Umbilical cord (tissue), 2 donors: ENCODE measurements around the gene WDR27. TPM values are rescaled to one million over a fixed set of nuclear protein-coding genes. Genes with fewer than 3 reads are reported as not detected.
"Not testable (repeated sequence)": the region's sequence is repeated elsewhere in the genome, so short reads cannot be mapped to it uniquely, and the experiment has no call there.

Experiments
- DNase-seq: peaks from one replicate; pipeline ENCODE4 v3.0.0-alpha.2; 2015; ENCODE audit warnings: low spot score
- total RNA-seq: library from RNA; depleted of rRNA; stranded (reverse); fragments of >200 nt; gene quantifications from one replicate; pipeline ENCODE4 v1.2.3, GENCODE V29; 2014; ENCODE audit warnings: low replicate concordance; ENCODE audit not compliant: insufficient read depth

WDR27 gene
- total RNA-seq, 1 donor from 2014 or later, result 19.0 TPM

DNA sequence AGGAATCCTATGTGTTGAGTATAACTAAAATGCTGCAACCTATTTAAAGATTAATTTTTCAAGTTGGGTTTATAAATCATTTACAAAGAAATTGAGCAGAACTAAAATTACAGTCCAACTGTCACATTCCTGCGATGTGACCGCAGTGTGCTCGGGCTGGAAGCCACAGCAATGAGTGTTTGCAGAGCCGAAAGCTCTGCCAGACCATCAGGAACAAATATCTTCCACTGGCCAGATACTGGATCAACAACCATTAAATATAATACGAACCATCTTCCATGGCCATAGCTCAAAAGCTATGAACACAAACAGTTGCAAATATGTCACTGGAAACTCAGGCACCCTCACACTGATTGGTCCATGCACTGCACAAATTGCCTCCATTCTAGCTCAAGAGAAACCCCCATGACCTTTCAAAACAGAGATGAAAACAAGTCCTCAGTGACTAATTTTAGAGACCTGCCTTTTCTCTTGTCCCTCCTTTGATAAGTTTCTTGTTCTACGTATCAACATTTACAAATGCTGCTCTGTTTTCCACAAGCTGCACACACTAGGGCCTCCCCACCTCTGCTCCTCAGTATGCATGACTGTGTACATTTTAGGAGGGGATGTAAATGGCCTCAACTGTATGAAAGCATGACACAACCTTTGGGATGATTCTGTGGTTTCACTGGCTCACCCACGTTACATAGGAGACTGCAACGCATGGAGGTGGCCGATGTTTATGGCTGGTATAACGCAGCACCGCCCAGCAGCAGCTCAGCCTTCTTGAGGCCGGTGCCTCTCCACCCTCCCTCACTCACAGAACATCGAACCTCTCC, 171.7 kb downstream of the WDR27 start:
- peak; percentile 3 for DNase-seq

DNA sequence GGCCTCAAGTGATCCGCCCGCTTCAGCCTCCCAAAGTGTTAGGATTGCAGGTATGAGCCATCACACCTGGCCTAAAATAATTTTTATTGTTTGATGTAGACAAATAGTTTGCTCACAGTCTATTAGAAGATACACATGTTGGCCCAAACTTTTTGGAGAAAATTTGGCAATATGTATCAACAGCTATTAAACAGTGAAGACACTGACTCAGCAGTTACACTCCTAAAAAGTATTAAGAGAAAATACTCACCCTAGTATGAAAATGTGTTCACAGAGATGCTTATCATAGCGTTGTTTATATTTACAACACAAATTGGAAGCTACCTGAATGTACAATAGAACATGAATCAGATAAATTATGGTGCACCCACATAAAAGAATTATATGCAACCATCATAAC, 173.1 kb downstream of the WDR27 start:
- no peak for DNase-seq

- no peak for DNase-seq
These were observed 174.5 kb downstream of the WDR27 start for GRCh38 chr6:169527306-169527705.

DNA sequence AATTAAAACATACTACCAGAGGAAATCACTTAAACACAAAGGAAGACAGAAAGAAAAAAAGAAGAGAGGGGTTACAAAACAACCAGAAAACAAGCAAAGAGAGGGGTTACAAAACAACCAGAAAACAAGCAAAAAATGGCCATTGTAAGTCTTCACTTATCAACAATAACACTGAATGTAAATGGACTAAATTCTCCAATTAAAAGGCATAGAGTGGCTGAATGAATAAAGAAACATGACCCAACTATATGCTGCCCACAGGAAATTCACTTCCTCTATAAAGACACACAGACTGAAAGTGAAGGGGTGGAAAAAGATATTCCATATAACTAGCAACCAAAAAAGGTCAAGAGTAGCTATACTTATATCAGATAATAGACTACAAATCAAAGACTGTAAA, 180.0 kb downstream of the WDR27 start:
- no peak for DNase-seq

- DNase-seq, result peak; percentile 9
These were observed 181.7 kb downstream of the WDR27 start for GRCh38 chr6:169520104-169520503.

DNA sequence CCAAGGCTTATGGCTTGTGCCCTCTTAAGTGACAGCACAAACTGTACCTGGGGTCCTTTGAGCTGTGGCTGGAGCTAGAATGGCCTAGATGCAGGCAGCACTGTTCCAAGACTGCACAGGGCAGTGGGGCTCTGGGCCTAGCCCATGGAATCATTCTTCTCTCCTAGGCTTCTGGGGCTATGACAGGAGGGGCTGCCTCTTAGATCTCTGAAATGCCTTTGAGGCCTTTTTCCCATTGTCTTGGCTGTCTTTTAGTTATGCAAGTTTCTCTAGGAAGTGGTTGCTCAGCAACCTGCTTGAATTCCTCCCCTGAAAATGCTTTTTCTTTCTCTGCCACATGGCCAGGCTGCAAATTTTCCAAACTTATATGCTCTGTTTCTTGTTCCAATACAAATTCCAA, 183.4 kb downstream of the WDR27 start:
- DNase-seq, result no peak

GRCh38 chr6:169513478-169514193, 188.2 kb downstream of the WDR27 start:
- DNase-seq, result no peak

GRCh38 chr6:169511785-169512184, 190.0 kb downstream of the WDR27 start:
- DNase-seq, result not testable (repeated sequence)

DNA sequence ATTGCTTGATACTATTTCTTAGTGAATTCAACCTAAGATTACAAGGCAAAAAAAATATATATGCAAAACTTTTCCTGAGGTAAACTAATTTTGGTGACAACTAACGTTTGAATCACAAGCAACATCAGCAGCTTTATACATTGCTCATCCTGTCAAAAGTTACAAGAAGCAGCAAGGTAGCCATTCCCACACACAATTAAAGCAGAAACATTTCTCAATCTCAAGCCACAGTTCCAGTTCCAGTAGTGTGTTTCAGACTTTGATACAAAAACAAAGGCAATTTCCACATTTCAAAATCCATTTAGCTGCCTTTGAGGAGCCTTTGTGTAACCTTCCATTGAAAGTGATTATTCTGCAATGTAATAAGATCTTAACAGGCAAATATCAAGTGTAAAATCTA, 191.0 kb downstream of the WDR27 start:
- no peak for DNase-seq

DNA sequence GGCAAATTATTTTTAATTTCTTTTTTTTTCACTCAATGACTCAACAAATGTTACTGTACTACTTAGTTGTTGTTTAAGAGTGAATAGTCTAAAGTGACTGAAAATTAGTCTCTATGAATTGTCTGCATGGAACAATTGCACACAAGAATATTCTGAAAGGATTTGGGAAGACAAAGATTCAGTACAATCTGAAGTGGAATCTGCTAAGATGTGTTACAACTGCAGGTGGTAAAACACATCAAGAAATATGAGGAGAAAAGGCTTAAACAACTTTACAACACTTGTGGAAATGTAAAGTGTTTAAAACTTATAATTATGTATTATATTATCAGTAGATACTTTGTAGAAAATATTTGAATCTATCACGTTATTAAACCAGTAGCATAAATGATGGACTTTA, 193.4 kb downstream of the WDR27 start:
- no peak for DNase-seq

GRCh38 chr6:169503422-169504152, 198.2 kb downstream of the WDR27 start:
- DNase-seq, result no peak

- DNase-seq, result no peak
These were observed 199.4 kb downstream of the WDR27 start for GRCh38 chr6:169502445-169502844.

GRCh38 chr6:169501777-169502313, 200.0 kb downstream of the WDR27 start:
- DNase-seq, result no peak

- no peak for DNase-seq
These were observed 200.7 kb downstream of the WDR27 start for GRCh38 chr6:169501128-169501527.

GRCh38 chr6:169500688-169501087, 201.1 kb downstream of the WDR27 start:
- no peak for DNase-seq

- DNase-seq, result peak; percentile 19
These were observed 202.0 kb downstream of the WDR27 start for GRCh38 chr6:169499848-169500247.

DNA sequence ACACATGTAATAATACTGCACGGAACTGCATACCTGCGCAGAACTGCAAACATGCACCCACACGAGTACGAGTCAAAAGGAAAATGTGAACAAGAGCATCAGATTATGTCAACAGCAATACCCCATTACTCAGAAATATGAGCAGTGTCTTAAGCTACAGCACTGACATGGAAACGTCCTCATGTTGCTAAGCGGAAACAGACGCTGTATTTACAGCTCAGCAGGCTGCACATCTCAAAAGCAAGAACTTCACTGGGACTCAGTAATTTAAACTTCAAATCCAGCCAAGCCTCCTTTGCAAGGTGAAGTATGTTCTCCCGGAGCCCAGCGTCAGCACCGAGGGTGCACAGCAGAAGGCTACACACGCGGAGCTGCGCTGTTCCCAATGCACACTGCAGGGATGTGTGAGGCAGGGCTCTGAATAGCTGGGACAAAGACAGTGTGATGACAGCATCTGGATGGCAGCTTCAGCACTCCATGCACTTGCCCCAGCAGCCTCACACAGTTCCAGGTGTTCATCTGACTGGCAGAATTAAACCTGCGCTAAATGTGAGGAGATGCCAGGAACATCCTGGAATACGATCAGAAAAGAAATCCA, 202.8 kb downstream of the WDR27 start:
- peak; percentile 24 for DNase-seq

- DNase-seq, result no peak
These were observed 206.2 kb downstream of the WDR27 start for GRCh38 chr6:169495601-169496000.

DNA sequence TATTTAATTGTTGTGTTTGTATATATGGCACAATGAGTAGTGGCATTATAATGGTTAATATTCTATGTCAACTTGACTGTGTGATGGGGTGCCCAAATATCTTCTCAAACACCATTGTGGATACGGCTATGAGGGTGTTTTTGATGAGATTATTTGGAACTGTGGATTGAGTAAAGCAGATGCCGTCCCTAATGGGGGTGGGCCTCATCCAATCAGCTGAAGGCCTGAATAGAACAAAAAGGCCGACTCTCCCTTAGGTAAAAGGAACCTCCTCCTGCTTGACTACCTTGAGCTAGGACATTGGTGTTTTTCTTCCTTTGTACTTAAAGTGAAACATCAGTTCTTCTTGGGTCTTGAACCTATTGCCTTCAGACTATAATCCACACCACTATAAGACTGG, 207.8 kb downstream of the WDR27 start:
- DNase-seq, result no peak

DNA sequence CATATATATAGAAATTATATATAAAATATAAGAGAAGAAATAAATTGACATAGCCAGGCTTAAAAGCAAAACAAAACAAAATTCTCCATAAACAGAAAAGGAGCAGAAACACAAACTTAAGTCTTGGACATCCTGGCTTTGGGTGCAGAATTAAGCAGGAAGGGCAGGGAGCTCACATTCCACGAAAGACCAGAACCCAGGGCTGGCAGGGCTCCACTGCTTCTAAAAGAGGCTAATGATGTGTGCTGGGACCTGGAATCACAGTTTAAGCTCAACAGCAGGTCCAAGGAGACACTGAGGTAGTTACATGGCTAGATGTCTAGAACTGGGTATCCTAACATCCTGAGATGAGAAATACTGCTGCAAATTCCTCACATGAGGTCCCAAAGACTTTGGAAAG, 210.3 kb downstream of the WDR27 start:
- peak; percentile 50 for DNase-seq

- DNase-seq, result peak; percentile 68
These were observed 211.0 kb downstream of the WDR27 start for GRCh38 chr6:169490830-169491229.

DNA sequence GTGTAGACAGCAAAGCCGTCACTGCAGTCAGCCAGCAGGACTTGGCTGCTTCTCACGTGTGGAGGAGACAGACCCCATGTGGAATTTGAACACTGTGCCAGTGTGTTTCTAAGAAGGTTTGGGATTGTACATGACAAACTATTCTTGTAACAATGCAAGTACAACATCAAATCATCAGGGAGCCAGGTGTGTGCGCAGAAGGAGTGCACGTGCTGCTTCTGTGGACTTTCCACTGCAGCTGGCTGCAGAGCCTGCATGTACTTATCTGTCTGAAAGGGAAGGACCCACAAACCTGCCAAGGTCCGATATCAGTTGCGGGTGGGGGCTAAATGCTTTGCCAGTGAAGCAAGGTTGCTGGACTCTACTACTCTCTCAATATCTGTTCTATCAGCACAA, 211.6 kb downstream of the WDR27 start:
- peak; percentile 22 for DNase-seq
